MM.1S (cell line): Measurements from ENCODE around the gene SORT1.

ENCODE experiments used
- CTCF ChIP-seq: fragments of 300-600 bp; sonication (generic); IDR thresholded peaks from 2 replicates; pipeline ENCODE4 v1.5.1; 2016; ENCODE audit warnings: antibody characterized with exemption, low read length, mixed read lengths
- EZH2 ChIP-seq: fragments of 300-600 bp; sonication (generic); optimal IDR thresholded peaks from 2 replicates; pipeline ENCODE3; 2017; ENCODE audit warnings: low read depth, mild to moderate bottlenecking, antibody characterized with exemption, low read length, mixed read lengths
- EZH2phosphoT487 ChIP-seq: fragments of 300-600 bp; sonication (generic); IDR thresholded peaks from 2 replicates; pipeline ENCODE4 v1.6.1; 2018; ENCODE audit warnings: antibody characterized with exemption, low read length

GRCh38 chr1:109412551-109412950 is 14.8 kb upstream of the SORT1 start:
- TF ChIP-seq CTCF: no peak
- no peak for TF ChIP-seq EZH2
- no peak for TF ChIP-seq EZH2phosphoT487
